GM12892 (cell line): Measurements from ENCODE around the gene ADD1.

ENCODE experiments used
- POLR2A ChIP-seq: IDR thresholded peaks from 2 replicates; pipeline ENCODE4 v1.6.1; 2011; ENCODE audit warnings: low read depth, low read length, control low read depth
- TAF1 ChIP-seq: IDR thresholded peaks from 2 replicates; pipeline ENCODE4 v1.6.1; 2011; ENCODE audit warnings: low read depth, mild to moderate bottlenecking, control low read depth, low read length, borderline replicate concordance

- TF ChIP-seq TAF1 = no peak
- TF ChIP-seq POLR2A = no peak
Measured at GRCh38 chr4:2927696-2928075, 84.0 kb downstream of the ADD1 start.
